Small intestine (tissue), 7 donors: ENCODE data around the gene EML4. TPM values are rescaled to one million over a fixed set of nuclear protein-coding genes. Genes with fewer than 3 reads are reported as not detected.

Experiments used
- DNase-seq, 2 donors: peaks; one replicate each; pipeline versions ENCODE4 v3.0.0 to v3.0.0-alpha.2; 2013
- FAIRE-seq: peaks from 2 replicates; lab custom pipeline; 2012; peaks lifted over from hg19 to GRCh38; lab: Jason Lieb, UNC
- H3K27ac ChIP-seq, 3 donors: one replicate each; pipeline ENCODE4 v1.5.1; 2013; ENCODE audit warnings: low read length in 2 of 3, mild to moderate bottlenecking in 2 of 3, control low read depth in 1 of 3, inconsistent platforms in 1 of 3, low read depth in 1 of 3, moderate library complexity in 1 of 3
- H3K27me3 ChIP-seq, 3 donors: one replicate each; pipeline ENCODE4 v1.6.1; 2013; ENCODE audit warnings: low read length in 3 of 3, inconsistent platforms in 1 of 3; ENCODE audit not compliant: control insufficient read depth in 3 of 3, insufficient read depth in 3 of 3
- H3K36me3 ChIP-seq, 3 donors: one replicate each; pipeline ENCODE4 v1.6.1; 2013; ENCODE audit warnings: low read length in 3 of 3, inconsistent platforms in 1 of 3, low read depth in 1 of 3, mild to moderate bottlenecking in 1 of 3, moderate library complexity in 1 of 3; ENCODE audit not compliant: control insufficient read depth in 3 of 3, insufficient read depth in 2 of 3
- H3K4me1 ChIP-seq, 3 donors: one replicate each; pipeline ENCODE4 v1.6.1; 2013; ENCODE audit warnings: low read length in 2 of 3, inconsistent platforms in 1 of 3, low read depth in 1 of 3, mild to moderate bottlenecking in 1 of 3, moderate library complexity in 1 of 3; ENCODE audit not compliant: control insufficient read depth in 3 of 3, insufficient read depth in 2 of 3
- H3K4me3 ChIP-seq, 3 donors: one replicate each; pipeline ENCODE4 v1.5.1; 2013; ENCODE audit warnings: low read length in 3 of 3, control low read depth in 1 of 3, inconsistent platforms in 1 of 3, low read depth in 1 of 3, mild to moderate bottlenecking in 1 of 3, moderate library complexity in 1 of 3
- H3K9me3 ChIP-seq, 2 donors: one replicate each; pipeline ENCODE4 v1.6.1; 2013; ENCODE audit warnings: low read depth in 1 of 2, low read length in 1 of 2; ENCODE audit not compliant: control insufficient read depth in 2 of 2, insufficient read depth in 1 of 2
- WGBS, 3 donors: extraction: QIAGEN DNeasy Blood & Tissue Kit; methylation state at CpG; one replicate each; pipeline ENCODE4 v1.1.7; 2013; 5-methylcytosine and 5-hydroxymethylcytosine counted together
- polyA plus RNA-seq, 4 donors: library from polyadenylated mRNA; stranded (reverse) in 3 of 4; unstranded in 1 of 4; fragments of 200-250 nt in 3 of 4; fragments of 120-200 nt in 1 of 4; gene quantifications; one replicate each; pipeline versions ENCODE4 v1.2.1 to v1.2.3, GENCODE V29; 2013
- donor health status: healthy with polysubstance abuse.
- donor health status: control.
- donor health status: control.
- donor health status: Bipolar disorder and iron deficiency.
- donor health status: healthy.

Gene EML4
- polyA plus RNA-seq, 4 donors, result 30.0 to 132 (median 33.3) TPM

DNA sequence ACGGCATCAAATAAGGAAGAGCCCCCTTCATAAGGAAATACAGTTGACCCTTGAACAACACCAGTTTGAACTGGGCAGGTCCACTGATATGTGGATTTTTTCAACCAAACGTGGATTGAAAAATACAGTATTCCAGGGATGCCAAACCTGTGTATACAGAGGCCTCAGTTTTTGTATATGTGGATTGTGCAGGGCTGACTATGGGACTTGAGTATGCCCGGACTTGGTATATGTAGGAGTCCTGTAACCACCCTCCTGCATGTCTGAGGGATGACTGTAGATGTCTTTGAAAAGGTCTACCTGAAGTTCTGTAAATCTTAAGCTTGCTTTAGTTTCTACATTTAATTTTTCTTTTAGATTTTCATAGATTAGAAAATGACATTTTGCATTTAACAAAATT is 50.0 kb downstream of the EML4 start:
- DNase-seq (no peak), FAIRE-seq (no peak)
- WGBS, 3 donors, result 52 to 76% (median 74%) methylated on average over 3 of the region's 3 CpGs
- Histone ChIP-seq H3K4me3 (no peak overlapping the region), H3K27ac (no peak overlapping the region), H3K9me3 (no peaks in the 10 kb centered on the region), H3K4me1 (peaks cover 0 to 2% (median 0%) of the 10 kb centered on the region in 3 donors), H3K36me3 (peaks cover 0 to 12% (median 0%) of the 10 kb centered on the region in 3 donors), H3K27me3 (no peaks in the 10 kb centered on the region)

GRCh38 chr2:42220566-42220965 is 51.4 kb downstream of the EML4 start:
- Histone ChIP-seq H3K4me1 (peaks cover 0 to 2% (median 0%) of the 10 kb centered on the region in 3 donors), H3K27ac (no peak overlapping the region), H3K36me3 (peaks cover 0 to 7% (median 0%) of the 10 kb centered on the region in 3 donors), H3K9me3 (no peaks in the 10 kb centered on the region), H3K27me3 (no peaks in the 10 kb centered on the region), H3K4me3 (no peak overlapping the region)
- FAIRE-seq (no peak), DNase-seq (no peak)
- 32 to 58% (median 42%) methylated on average over 3 of the region's 3 CpGs for WGBS, 3 donors

DNA sequence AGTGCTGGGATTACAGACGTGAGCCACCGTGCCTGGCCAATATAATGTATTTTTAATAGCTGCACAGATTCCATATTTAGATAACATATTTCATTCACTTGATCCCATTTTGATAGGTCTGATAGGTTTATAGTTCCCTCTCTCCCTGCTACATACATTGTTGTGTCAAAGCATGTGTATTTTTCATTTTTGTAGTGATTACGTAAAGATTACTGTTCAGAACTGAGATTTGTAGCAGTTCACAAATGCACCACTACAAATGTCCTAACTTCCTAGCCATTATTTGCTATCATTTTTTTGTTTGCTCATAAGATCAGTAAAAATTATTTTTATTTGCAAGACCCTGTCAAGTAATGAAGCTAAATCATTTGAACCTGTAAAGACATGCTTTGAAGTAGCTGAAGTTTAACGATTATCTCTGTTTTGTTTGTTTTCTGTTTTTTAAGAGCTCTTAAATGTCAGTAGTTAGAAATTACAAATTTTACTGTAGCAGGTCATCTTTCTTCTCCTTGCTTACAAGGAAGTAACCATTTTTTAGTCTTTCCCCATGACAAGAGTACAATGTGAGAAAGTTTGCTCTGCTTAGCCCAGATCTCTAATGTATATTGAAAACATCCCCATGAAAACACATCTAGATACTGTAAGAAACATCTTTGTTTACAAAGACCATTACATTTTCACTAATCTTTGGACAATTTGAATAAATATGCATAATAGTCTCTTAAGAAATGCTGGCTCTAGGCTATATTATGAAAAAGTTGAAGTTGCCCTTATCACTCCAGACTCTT is 54.1 kb downstream of the EML4 start:
- Histone ChIP-seq H3K4me1 (peaks cover 2 to 9% (median 3%) of the 10 kb centered on the region in 3 donors), H3K27me3 (no peaks in the 10 kb centered on the region), H3K27ac (no peak overlapping the region), H3K4me3 (no peak overlapping the region), H3K36me3 (peaks cover 0 to 10% (median 0%) of the 10 kb centered on the region in 3 donors), H3K9me3 (no peaks in the 10 kb centered on the region)
- FAIRE-seq (no peak), DNase-seq (no peak)
- 74 to 82% (median 81%) methylated on average over 4 of the region's 4 CpGs for WGBS, 3 donors

GRCh38 chr2:42223855-42224268 is 54.7 kb downstream of the EML4 start:
- Histone ChIP-seq H3K36me3 (peaks cover 0 to 10% (median 0%) of the 10 kb centered on the region in 3 donors), H3K4me1 (peaks cover 2 to 9% (median 3%) of the 10 kb centered on the region in 3 donors), H3K27ac (no peak overlapping the region), H3K27me3 (no peaks in the 10 kb centered on the region), H3K9me3 (no peaks in the 10 kb centered on the region), H3K4me3 (no peak overlapping the region)
- FAIRE-seq, result no peak
- WGBS, 3 donors, result 46 to 62% (median 47%) methylated on average over 2 of the region's 2 CpGs
- DNase-seq, result no peak

- peaks cover 0 to 10% (median 0%) of the 10 kb centered on the region in 3 donors for H3K36me3 ChIP-seq
- no peaks in the 10 kb centered on the region for H3K27me3 ChIP-seq
- peaks cover 2 to 9% (median 3%) of the 10 kb centered on the region in 3 donors for H3K4me1 ChIP-seq
- FAIRE-seq, result no peak
- H3K9me3 ChIP-seq, result no peaks in the 10 kb centered on the region
- no peak for DNase-seq
- H3K27ac ChIP-seq, result no peak overlapping the region
- WGBS, 3 donors, result 61 to 70% (median 69%) methylated on average over 4 of the region's 4 CpGs
- H3K4me3 ChIP-seq, result no peak overlapping the region
These were observed 55.4 kb downstream of the EML4 start for GRCh38 chr2:42224422-42225067.

DNA sequence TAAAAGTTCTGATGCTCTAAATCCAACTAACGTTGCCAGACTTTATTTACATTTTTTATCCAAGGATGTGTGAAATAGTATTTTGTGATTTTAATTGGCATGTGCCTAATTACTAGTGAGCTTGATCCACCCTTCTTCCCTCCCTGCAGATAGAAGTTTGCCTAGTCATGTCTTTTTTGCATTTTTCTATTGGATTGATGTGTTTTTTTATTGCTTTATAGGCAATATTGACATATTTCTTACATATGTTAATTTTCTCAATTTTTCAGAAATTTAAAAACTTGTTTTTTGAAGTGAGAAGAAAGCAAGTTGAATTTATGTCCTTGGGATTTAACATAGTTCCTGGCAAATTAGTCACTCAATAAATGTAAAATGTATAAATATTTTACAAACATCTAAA is 56.4 kb downstream of the EML4 start:
- 83 to 85% (median 84%) methylated on average over 1 of the region's 1 CpG for WGBS, 3 donors
- H3K27ac ChIP-seq, result no peak overlapping the region
- no peak overlapping the region for H3K4me3 ChIP-seq
- FAIRE-seq, result no peak
- DNase-seq, result no peak
- H3K36me3 ChIP-seq, result peaks cover 0 to 10% (median 0%) of the 10 kb centered on the region in 3 donors
- no peaks in the 10 kb centered on the region for H3K9me3 ChIP-seq
- H3K27me3 ChIP-seq, result no peaks in the 10 kb centered on the region
- H3K4me1 ChIP-seq, result peaks cover 0 to 14% (median 3%) of the 10 kb centered on the region in 3 donors

DNA sequence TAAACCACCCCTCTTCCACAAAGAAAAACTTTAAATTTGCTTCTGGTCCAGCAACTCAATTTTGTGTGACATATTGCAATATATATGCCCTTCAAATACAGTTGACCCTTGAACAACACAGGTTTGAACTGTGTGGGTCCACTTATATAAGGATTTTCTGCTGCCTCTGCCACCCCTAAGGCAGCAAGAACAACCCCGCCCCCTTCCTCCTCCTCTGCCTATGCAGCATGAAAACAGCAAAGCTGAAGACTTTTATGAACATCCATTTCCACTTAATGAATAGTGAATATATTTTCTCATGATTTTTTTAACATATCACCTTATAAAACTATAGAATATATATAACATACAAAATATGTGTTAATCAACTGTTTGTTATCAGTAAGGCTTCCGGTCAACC is 58.3 kb downstream of the EML4 start:
- Histone ChIP-seq H3K4me3 (no peak overlapping the region), H3K27ac (no peak overlapping the region), H3K4me1 (peaks cover 3 to 14% (median 3%) of the 10 kb centered on the region in 3 donors), H3K9me3 (no peaks in the 10 kb centered on the region), H3K36me3 (peaks cover 0 to 4% (median 0%) of the 10 kb centered on the region in 3 donors), H3K27me3 (no peaks in the 10 kb centered on the region)
- 92 to 97% (median 93%) methylated on average over 2 of the region's 2 CpGs for WGBS, 3 donors
- DNase-seq, result no peak
- no peak for FAIRE-seq

DNA sequence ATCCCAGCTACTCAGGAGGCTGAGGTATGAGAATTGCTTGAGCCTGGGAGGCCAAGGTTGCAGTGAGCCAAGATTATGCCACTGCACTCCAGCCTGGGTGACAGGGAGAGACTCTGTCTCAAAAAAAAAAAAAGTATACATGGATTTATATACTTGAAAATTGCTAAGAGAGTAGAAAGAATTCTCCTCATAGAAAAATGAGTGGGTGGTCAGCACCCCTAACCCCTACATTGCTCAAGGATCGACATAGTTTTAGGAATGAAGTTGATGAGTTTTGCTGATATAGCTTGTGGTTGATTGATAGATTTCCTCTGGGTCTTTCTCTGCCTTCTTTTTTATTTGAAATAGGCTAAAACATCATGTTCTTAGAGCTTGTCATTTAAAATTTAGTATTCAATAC is 58.9 kb downstream of the EML4 start:
- Histone ChIP-seq H3K27me3 (no peaks in the 10 kb centered on the region), H3K27ac (no peak overlapping the region)
- 79 to 100% (median 80%) methylated on average over 1 of the region's 1 CpG for WGBS, 3 donors

More for the DNA sequence above, 58.9 kb downstream of the EML4 start:
- peaks cover 3 to 14% (median 3%) of the 10 kb centered on the region in 3 donors for H3K4me1 ChIP-seq
- DNase-seq, result no peak
- no peak overlapping the region for H3K4me3 ChIP-seq
- no peaks in the 10 kb centered on the region for H3K9me3 ChIP-seq
- no peak for FAIRE-seq
- H3K36me3 ChIP-seq, result peaks cover 0 to 6% (median 0%) of the 10 kb centered on the region in 3 donors
